D721Med (cell line): ENCODE results near the gene ITPR3.

Experiments used
- DNase-seq: peaks from one replicate; pipeline ENCODE4 v3.0.0; 2011; ENCODE audit warnings: low spot score; ENCODE audit not compliant: insufficient read length
- FAIRE-seq: peaks from 2 replicates; lab custom pipeline; 2011; peaks lifted over from hg19 to GRCh38; lab: Jason Lieb, UNC
- TF ChIP-seq, protein P1 (sequence below): IDR thresholded peaks from 2 replicates; pipeline ENCODE4 v1.5.1; 2012; ENCODE audit warnings: mild to moderate bottlenecking, control low read depth; ENCODE audit not compliant: insufficient read depth; ENCODE audit errors: missing control alignments

The ITPR3 gene

DNA sequence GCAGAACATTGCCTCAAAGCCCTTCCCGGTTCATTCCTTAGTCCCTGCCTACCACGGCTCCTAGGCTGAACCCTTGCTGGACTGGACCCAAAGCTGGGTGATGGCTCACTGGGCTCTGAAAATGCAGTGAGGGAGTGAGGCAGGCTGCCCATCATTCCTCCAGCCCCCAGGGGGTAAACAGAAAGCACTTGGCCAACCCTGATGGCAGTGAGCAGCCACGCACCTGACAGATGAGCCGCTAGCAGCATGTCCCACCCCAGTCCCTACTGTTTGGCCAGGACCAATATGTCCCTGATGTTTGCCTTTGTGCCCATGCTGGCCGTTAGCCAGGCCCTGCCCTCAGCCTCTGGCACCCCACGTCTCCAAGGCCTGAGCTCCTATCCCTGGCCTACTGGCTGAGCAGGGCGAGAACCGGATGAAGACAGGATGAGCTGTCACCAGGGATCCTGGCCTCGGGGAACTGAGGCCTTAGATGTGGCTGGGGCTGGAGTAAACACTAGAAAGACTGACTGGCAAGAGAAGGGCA, 21.6 kb upstream of the ITPR3 start:
- DNase-seq (no peak), FAIRE-seq (no peak)
- TF ChIP-seq, protein P1, sequence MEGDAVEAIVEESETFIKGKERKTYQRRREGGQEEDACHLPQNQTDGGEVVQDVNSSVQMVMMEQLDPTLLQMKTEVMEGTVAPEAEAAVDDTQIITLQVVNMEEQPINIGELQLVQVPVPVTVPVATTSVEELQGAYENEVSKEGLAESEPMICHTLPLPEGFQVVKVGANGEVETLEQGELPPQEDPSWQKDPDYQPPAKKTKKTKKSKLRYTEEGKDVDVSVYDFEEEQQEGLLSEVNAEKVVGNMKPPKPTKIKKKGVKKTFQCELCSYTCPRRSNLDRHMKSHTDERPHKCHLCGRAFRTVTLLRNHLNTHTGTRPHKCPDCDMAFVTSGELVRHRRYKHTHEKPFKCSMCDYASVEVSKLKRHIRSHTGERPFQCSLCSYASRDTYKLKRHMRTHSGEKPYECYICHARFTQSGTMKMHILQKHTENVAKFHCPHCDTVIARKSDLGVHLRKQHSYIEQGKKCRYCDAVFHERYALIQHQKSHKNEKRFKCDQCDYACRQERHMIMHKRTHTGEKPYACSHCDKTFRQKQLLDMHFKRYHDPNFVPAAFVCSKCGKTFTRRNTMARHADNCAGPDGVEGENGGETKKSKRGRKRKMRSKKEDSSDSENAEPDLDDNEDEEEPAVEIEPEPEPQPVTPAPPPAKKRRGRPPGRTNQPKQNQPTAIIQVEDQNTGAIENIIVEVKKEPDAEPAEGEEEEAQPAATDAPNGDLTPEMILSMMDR: no peak

DNA sequence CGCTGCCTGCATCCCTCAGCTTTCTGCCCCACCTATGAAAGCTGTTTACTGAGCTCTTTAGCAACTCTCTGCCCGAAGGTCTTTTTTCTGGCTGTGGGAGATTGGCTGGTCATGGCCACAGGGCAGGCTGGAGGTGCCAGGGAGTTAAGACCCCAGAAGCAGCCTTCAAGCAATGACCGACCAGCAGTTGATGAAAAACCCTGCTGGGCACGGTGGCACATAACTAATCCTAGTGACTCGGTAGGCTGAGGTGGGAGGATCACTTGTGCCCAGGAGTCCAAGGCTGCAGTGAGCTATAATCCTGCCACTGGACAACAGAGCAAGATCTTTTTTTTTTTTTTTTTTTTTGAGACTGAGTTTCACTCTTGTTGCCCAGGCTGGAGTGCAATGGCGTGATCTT, 20.4 kb upstream of the ITPR3 start:
- FAIRE-seq: no peak
- no peak for DNase-seq
- TF ChIP-seq, protein P1: no peak

DNA sequence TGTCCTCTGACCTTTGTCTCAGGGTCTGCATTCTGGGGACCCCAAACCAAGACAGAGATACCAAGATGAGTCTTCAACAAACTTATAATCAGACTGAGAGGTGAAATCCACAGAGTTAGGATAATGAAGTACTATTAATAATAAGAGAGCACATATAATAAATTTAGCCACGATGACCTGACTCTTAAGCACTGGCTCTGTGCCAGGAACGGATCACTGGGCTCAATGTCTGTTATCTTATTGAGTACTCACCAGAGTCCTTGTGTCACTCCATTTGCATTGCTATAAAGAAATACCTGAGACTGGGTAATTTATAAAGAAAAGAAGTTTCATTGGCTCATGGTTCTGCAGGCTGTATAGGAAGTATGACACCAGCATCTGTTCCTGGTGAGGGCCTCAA, 18.9 kb upstream of the ITPR3 start:
- TF ChIP-seq, protein P1: no peak
- DNase-seq (no peak), FAIRE-seq (no peak)

DNA sequence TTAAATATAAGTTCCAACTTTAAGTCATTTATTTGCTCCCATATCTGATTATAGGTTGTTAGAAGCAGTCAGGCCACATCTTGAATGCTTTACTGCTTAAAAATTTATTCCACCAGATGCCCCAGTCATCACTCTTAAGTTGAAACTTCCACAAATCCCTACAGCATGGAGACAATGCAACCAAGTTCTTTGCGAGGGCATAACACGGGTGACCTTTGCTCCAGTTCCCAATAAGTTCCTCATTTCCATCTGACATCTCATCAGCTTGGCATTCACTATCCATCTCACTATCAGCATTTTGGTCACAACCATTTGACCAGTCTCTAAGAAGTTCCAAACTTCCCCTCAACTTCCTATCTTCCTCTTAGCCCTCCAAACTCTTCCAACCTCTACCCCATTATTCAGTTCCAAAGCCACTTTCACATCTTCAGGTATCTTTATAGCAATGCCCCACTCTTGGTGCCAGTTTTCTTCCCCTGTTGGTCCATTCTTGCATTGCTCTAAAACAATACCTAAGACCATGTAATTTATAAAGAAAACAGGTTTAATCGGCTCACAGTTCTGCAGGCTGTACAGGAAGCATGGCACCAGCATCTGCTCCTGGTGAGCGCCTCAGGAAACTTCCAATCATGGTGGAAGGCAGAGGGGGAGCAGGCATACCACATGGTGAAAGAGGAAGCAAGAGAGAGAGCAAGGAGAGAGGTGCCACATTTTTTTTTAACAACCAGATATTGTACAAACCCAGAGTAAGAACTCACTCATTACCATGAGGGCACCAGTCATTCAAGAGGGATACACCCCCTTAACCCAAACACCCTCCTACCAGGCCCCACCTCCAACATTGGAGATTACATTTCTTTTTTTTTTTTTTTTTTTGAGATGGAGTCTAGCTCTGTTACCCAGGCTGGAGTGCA, 15.9 kb upstream of the ITPR3 start:
- TF ChIP-seq, protein P1: no peak
- DNase-seq (no peak), FAIRE-seq (no peak)

DNA sequence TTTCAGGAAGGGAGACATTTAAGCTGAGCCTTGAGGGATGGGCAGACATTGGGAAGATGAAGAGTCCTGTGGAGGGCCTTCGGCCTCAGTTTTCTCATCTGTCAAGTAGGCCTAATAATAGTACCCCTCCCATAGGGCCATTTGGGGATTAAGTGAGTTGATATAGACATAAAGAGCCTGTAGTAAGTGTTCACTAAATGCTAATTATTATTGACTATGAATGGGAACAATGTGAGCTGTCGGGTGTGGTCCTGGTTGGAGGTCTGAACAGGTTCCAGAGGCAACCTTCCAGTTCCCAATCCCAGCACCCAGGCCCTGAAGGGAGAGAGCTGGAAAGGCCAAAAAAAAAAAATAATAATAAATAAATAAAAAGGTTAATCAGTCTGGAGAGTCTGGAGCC, 14.5 kb upstream of the ITPR3 start:
- FAIRE-seq (no peak), DNase-seq (no peak)
- TF ChIP-seq, protein P1: no peak

DNA sequence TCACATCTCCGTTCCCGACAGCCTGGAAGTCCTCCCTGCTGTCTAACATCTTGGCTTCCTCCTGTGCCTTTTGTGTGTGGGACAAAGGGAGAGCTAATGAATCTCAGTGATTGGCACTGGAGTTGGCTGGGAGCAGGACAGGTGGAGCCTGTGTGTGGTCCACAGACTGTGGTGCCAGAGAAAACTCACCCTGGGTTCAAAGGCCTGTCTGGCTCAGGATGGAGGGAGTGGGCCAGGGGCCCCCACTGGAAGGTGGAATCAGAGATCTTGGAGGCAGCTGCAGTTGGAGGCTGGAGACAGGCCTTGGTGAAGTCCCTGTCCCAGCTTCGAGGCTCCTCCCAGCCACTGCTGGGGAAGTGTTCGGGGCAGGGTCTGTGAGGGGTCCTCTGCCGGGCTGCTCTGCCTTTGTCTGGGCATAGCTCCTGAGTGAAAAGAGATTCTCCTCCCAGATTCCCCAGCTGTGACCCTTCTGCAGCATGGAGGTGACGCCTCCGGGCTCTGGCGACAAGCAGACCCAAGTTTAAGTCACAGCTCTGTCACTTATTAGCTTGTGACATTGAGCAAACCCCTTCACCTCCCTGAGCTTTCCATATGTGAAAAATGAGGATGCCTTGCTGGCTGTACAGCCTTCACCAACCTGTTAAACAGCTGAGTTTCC, 13.9 kb upstream of the ITPR3 start:
- TF ChIP-seq, protein P1: no peak

More for the DNA sequence above, 13.9 kb upstream of the ITPR3 start:
- DNase-seq (no peak), FAIRE-seq (no peak)
